Loucy (cell line): ENCODE results near the gene LRRC42.
A peak's percentile ranks its signal among the peaks of the same experiment; 100 is the strongest.

ENCODE experiments used
- H2AFZ ChIP-seq: fragments of 200-600 bp; sonication (generic); 2 replicates; pipeline ENCODE4 v1.6.0; 2016; ENCODE audit warnings: antibody characterized with exemption, mild to moderate bottlenecking, low read length, moderate library complexity
- H3F3A ChIP-seq: fragments of 200-600 bp; 2 replicates; pipeline ENCODE4 v1.6.0; 2016; ENCODE audit warnings: antibody characterized with exemption, low read depth, mild to moderate bottlenecking
- H3K27me3 ChIP-seq: fragments of 200-600 bp; sonication (generic); 2 replicates; pipeline ENCODE4 v1.6.1; 2014; ENCODE audit warnings: low read length, mild to moderate bottlenecking; ENCODE audit not compliant: insufficient read depth, poor library complexity, severe bottlenecking
- H3K36me3 ChIP-seq: fragments of 200-600 bp; sonication (generic); 2 replicates; pipeline ENCODE4 v1.6.1; 2016; ENCODE audit warnings: low read length; ENCODE audit not compliant: insufficient read depth
- H3K4me1 ChIP-seq: fragments of 200-600 bp; sonication (generic); 2 replicates; pipeline ENCODE4 v1.5.1; 2014; ENCODE audit warnings: low read length, mild to moderate bottlenecking; ENCODE audit not compliant: insufficient read depth, poor library complexity, severe bottlenecking
- H3K4me2 ChIP-seq: fragments of 200-600 bp; sonication (generic); 2 replicates; pipeline ENCODE4 v1.6.0; 2014; ENCODE audit warnings: antibody characterized with exemption, low read length, low read depth, mild to moderate bottlenecking; ENCODE audit not compliant: poor library complexity, severe bottlenecking
- H3K4me3 ChIP-seq: fragments of 200-600 bp; sonication (generic); 2 replicates; pipeline ENCODE4 v1.5.1; 2014; ENCODE audit warnings: low read length, mild to moderate bottlenecking, mixed read lengths; ENCODE audit not compliant: poor library complexity, severe bottlenecking
- H3K79me2 ChIP-seq: fragments of 200-600 bp; sonication (generic); 2 replicates; pipeline ENCODE4 v1.6.1; 2014; ENCODE audit warnings: low read length; ENCODE audit not compliant: insufficient read depth
- H3K9ac ChIP-seq: fragments of 200-600 bp; sonication (generic); 2 replicates; pipeline ENCODE4 v1.6.0; 2014; ENCODE audit warnings: mild to moderate bottlenecking, low read depth, low read length, moderate library complexity; ENCODE audit not compliant: poor library complexity, severe bottlenecking
- H3K9me2 ChIP-seq: fragments of 200-600 bp; sonication (generic); replicated peaks from 2 replicates; pipeline ENCODE4 v1.6.1; 2016; ENCODE audit warnings: low read depth, low read length, mixed read lengths
- H3K9me3 ChIP-seq: fragments of 200-600 bp; sonication (generic); 2 replicates; pipeline ENCODE4 v1.6.1; 2014; ENCODE audit warnings: mild to moderate bottlenecking, antibody characterized with exemption, low read length, low read depth; ENCODE audit not compliant: insufficient read depth
- H4K20me1 ChIP-seq: fragments of 200-600 bp; sonication (generic); 2 replicates; pipeline ENCODE4 v1.6.0; 2014; ENCODE audit warnings: antibody characterized with exemption, low read length, mild to moderate bottlenecking; ENCODE audit not compliant: insufficient read depth, poor library complexity, severe bottlenecking
- EZH2phosphoT487 ChIP-seq: fragments of 200-600 bp; IDR thresholded peaks from 2 replicates; pipeline ENCODE4 v1.6.1; 2018; ENCODE audit warnings: antibody characterized with exemption, mild to moderate bottlenecking, moderate library complexity, borderline replicate concordance
- TF ChIP-seq, protein P1 (sequence below): fragments of 200-600 bp; sonication (generic); conservative IDR thresholded peaks from 2 replicates; pipeline ENCODE4 v1.5.1; 2014; ENCODE audit warnings: mild to moderate bottlenecking, antibody characterized with exemption, low read length

Gene LRRC42, protein sequence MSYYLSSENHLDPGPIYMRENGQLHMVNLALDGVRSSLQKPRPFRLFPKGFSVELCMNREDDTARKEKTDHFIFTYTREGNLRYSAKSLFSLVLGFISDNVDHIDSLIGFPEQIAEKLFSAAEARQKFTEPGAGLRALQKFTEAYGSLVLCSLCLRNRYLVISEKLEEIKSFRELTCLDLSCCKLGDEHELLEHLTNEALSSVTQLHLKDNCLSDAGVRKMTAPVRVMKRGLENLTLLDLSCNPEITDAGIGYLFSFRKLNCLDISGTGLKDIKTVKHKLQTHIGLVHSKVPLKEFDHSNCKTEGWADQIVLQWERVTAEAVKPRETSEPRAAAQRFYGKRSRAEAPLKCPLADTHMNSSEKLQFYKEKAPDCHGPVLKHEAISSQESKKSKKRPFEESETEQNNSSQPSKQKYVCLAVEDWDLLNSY

DNA sequence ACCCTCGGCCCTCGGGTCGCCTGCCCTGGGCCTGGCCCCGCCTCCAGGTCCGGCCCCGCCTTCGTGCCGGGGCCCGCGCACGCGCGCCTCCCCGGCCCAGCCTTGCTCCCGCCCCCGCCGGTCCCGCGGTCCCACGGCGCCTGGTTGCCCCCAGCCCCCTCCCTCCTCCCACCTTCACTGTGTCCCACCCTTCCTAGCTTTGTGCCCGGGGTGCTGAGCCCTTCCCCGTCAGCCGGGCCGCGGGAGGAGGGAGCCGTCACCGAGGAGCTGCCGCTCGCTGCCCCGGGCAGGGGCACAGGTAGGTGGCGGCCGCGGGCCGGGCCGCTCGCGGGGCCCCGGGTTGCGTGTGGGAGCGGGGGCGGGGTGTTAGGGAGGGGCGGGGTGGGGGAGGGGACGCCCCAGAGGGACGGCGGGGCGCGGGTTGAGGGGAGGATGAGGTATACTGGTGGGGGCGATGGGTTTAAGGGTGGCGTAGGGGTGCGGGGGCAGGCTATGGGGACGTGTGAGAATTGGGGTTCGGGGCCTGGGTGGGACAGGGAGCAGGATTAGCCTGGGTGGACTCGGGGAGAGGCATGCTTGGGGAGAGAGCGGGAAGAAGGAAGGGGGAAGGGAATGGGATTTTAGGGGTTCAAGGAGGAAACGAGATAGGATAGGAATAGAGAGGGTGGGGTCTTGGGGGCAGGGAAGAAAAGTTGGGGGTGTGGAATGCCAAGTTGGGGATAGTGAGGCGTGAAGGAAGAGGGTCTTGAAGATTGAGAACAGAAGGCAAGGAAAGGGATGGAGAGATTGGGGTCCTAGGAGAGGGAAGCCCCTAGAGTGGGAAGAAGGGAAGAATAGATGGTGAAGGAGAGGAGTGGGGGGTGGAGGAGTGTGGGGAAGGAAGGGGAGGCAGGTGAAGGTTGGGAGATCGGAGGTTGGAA, at the start of gene LRRC42:
Gene LRRC42, plus strand, starts transcription at position 99 of the 920 bp plus-strand sequence. CDS start 5,650 bp downstream, outside the sequence.
- peaks cover 4% of the 10 kb centered on the region; the same call in 1 of the 2 replicates for H3F3A ChIP-seq
- H2AFZ ChIP-seq: peak within 1 kb of the TSS; percentile 94
- H3K36me3 ChIP-seq: no peaks in the 10 kb centered on the region
- H3K9me3 ChIP-seq: no peaks in the 10 kb centered on the region
- H3K9ac ChIP-seq: peak within 1 kb of the TSS; percentile 84
- H3K79me2 ChIP-seq: peaks cover 68% of the 10 kb centered on the region
- H3K4me3 ChIP-seq: peak within 1 kb of the TSS; percentile 90
- no peaks in the 10 kb centered on the region for H3K9me2 ChIP-seq
- H3K4me1 ChIP-seq: peaks cover 62% of the 10 kb centered on the region
- peak within 1 kb of the TSS; percentile 93 for H3K4me2 ChIP-seq
- TF ChIP-seq, protein P1, sequence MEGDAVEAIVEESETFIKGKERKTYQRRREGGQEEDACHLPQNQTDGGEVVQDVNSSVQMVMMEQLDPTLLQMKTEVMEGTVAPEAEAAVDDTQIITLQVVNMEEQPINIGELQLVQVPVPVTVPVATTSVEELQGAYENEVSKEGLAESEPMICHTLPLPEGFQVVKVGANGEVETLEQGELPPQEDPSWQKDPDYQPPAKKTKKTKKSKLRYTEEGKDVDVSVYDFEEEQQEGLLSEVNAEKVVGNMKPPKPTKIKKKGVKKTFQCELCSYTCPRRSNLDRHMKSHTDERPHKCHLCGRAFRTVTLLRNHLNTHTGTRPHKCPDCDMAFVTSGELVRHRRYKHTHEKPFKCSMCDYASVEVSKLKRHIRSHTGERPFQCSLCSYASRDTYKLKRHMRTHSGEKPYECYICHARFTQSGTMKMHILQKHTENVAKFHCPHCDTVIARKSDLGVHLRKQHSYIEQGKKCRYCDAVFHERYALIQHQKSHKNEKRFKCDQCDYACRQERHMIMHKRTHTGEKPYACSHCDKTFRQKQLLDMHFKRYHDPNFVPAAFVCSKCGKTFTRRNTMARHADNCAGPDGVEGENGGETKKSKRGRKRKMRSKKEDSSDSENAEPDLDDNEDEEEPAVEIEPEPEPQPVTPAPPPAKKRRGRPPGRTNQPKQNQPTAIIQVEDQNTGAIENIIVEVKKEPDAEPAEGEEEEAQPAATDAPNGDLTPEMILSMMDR: peak; percentile 34; the same call in 1 of the 2 replicates
- no peak for TF ChIP-seq EZH2phosphoT487
- no peaks in the 10 kb centered on the region for H3K27me3 ChIP-seq
- H4K20me1 ChIP-seq: peaks cover 7% of the 10 kb centered on the region

- Histone ChIP-seq H2AFZ (no peak overlapping the region), H4K20me1 (no peaks in the 10 kb centered on the region), H3K9me2 (no peaks in the 10 kb centered on the region), H3K4me3 (no peak overlapping the region), H3K4me1 (no peaks in the 10 kb centered on the region), H3K9ac (no peak overlapping the region), H3K79me2 (no peaks in the 10 kb centered on the region), H3F3A (no peaks in the 10 kb centered on the region), H3K4me2 (no peak overlapping the region), H3K27me3 (no peaks in the 10 kb centered on the region), H3K9me3 (no peaks in the 10 kb centered on the region), H3K36me3 (no peaks in the 10 kb centered on the region)
- TF ChIP-seq EZH2phosphoT487: no peak
- TF ChIP-seq, protein P1: no peak
Measured at GRCh38 chr1:53896635-53897229, 49.4 kb upstream of the LRRC42 start.

- Histone ChIP-seq H3K27me3 (no peaks in the 10 kb centered on the region), H3K4me1 (no peaks in the 10 kb centered on the region)
Measured at GRCh38 chr1:53899206-53899628, 46.9 kb upstream of the LRRC42 start.

More at GRCh38 chr1:53899206-53899628, 46.9 kb upstream of the LRRC42 start:
- H3K36me3 ChIP-seq: no peaks in the 10 kb centered on the region
- H3K79me2 ChIP-seq: no peaks in the 10 kb centered on the region
- H4K20me1 ChIP-seq: no peaks in the 10 kb centered on the region
- TF ChIP-seq EZH2phosphoT487: no peak
- TF ChIP-seq, protein P1: no peak
- no peaks in the 10 kb centered on the region for H3F3A ChIP-seq
- no peaks in the 10 kb centered on the region for H3K9me3 ChIP-seq
- H3K4me2 ChIP-seq: no peak overlapping the region
- H3K9me2 ChIP-seq: no peaks in the 10 kb centered on the region
- H3K4me3 ChIP-seq: no peak overlapping the region
- H2AFZ ChIP-seq: no peak overlapping the region
- no peak overlapping the region for H3K9ac ChIP-seq
